Endodermal cell (in vitro differentiated cells): ENCODE results near the gene PDGFRB. TPM values are rescaled to one million over a fixed set of nuclear protein-coding genes. Genes with fewer than 3 reads are reported as not detected.

ENCODE experiments used
- DNase-seq: peaks from one replicate; pipeline ENCODE4 v3.0.0-alpha.2; 2017
- H3K27ac ChIP-seq: 2 replicates; pipeline ENCODE4 v1.5.1; 2013; ENCODE audit warnings: mild to moderate bottlenecking, low read depth, low read length, moderate library complexity
- H3K27me3 ChIP-seq: 2 replicates; pipeline ENCODE4 v1.6.1; 2013; ENCODE audit warnings: mild to moderate bottlenecking, low read length, moderate library complexity; ENCODE audit not compliant: insufficient read depth, control insufficient read depth, poor library complexity, severe bottlenecking
- H3K36me3 ChIP-seq: 2 replicates; pipeline ENCODE4 v1.7.0; 2013; ENCODE audit warnings: mild to moderate bottlenecking, low read length, moderate library complexity; ENCODE audit not compliant: control insufficient read depth, insufficient read depth
- H3K4me1 ChIP-seq: one replicate; pipeline ENCODE4 v1.7.0; 2013; ENCODE audit warnings: low read length; ENCODE audit not compliant: control insufficient read depth, insufficient read depth
- H3K4me3 ChIP-seq: 2 replicates; pipeline ENCODE4 v1.5.1; 2013; ENCODE audit warnings: mild to moderate bottlenecking, low read length, moderate library complexity
- H3K9ac ChIP-seq: 2 replicates; pipeline ENCODE4 v1.6.1; 2013; ENCODE audit warnings: mild to moderate bottlenecking, low read length, moderate library complexity; ENCODE audit not compliant: poor library complexity, severe bottlenecking; ENCODE audit errors: extremely low read depth
- H3K9me3 ChIP-seq: 2 replicates; pipeline ENCODE4 v1.6.1; 2013; ENCODE audit warnings: mild to moderate bottlenecking, low read length, moderate library complexity; ENCODE audit not compliant: control insufficient read depth
- H3K27ac Mint-ChIP-seq: 2 replicates; pipeline ENCODE4 v1.8.0; 2020; ENCODE audit warnings: mixed read lengths
- H3K27me3 Mint-ChIP-seq: 2 replicates; pipeline ENCODE4 v1.8.0; 2021; ENCODE audit warnings: mild to moderate bottlenecking, mixed read lengths; ENCODE audit not compliant: insufficient read depth
- H3K36me3 Mint-ChIP-seq: 2 replicates; pipeline ENCODE4 v1.8.0; 2020; ENCODE audit warnings: low read depth, mixed read lengths
- H3K4me1 Mint-ChIP-seq: 2 replicates; pipeline ENCODE4 v1.8.0; 2020; ENCODE audit warnings: mixed read lengths
- H3K4me3 Mint-ChIP-seq: 2 replicates; pipeline ENCODE4 v1.8.0; 2020; ENCODE audit warnings: mild to moderate bottlenecking, moderate library complexity, mixed read lengths
- H3K9me3 Mint-ChIP-seq: 2 replicates; pipeline ENCODE4 v1.8.0; 2020; ENCODE audit warnings: mild to moderate bottlenecking, mixed read lengths
- CTCF ChIP-seq: fragments of 200-600 bp; sonication (generic); conservative IDR thresholded peaks from 2 replicates; pipeline ENCODE4 v1.5.0; 2021; ENCODE audit warnings: antibody characterized with exemption, mild to moderate bottlenecking
- WGBS, 2 experiments: methylation state at CpG; one replicate each; pipeline versions ENCODE4 v1.1.5 to v1.1.7; 2013; ENCODE audit warnings: missing lambda C conversion rate in 2 of 2, mixed read lengths in 1 of 2; ENCODE audit not compliant: insufficient coverage in 1 of 2, insufficient read length in 1 of 2; 5-methylcytosine and 5-hydroxymethylcytosine counted together
- total RNA-seq, 2 donors: library from RNA; stranded (reverse); fragmentation: NEBNext Ultra II Directional in 1 of 2; extraction: Animal tissue kit (Norgen Biotek cat#: 25700) in 1 of 2; gene quantifications; 2 replicates in 1 of 2; 3 replicates in 1 of 2; pipeline ENCODE4 v1.2.1, GENCODE V29; 2021

Gene PDGFRB
- total RNA-seq, 2 donors from 2014 or later = 4.1 to 6.5 TPM

- H3K27me3 ChIP-seq = peaks cover 23% of the 10 kb centered on the region
- Mint-ChIP-seq H3K4me1 (peaks cover 17% of the 10 kb centered on the region), H3K27me3 (peaks cover 51% of the 10 kb centered on the region), H3K9me3 (no peaks in the 10 kb centered on the region), H3K36me3 (no peaks in the 10 kb centered on the region), H3K27ac (no peak overlapping the region), H3K4me3 (no peak overlapping the region)
- DNase-seq = peak; percentile 99
- H3K27ac ChIP-seq = no peak overlapping the region
- WGBS, 2 experiments = 30 to 32% methylated on average over 12 to 14 of the region's 14 CpGs
- no peak overlapping the region for H3K9ac ChIP-seq
- H3K36me3 ChIP-seq = no peaks in the 10 kb centered on the region
- H3K4me3 ChIP-seq = no peak overlapping the region
- no peaks in the 10 kb centered on the region for H3K4me1 ChIP-seq
- TF ChIP-seq CTCF = peak; percentile 82
- no peaks in the 10 kb centered on the region for H3K9me3 ChIP-seq
Observed at GRCh38 chr5:150161242-150162141, 5.8 kb upstream of the PDGFRB start.

GRCh38 chr5:150160448-150161081, 4.9 kb upstream of the PDGFRB start:
- H3K27ac ChIP-seq = no peak overlapping the region
- H3K27me3 Mint-ChIP-seq = peaks cover 49% of the 10 kb centered on the region
- H3K36me3 ChIP-seq = no peaks in the 10 kb centered on the region
- no peak for TF ChIP-seq CTCF
- 87 to 100% methylated on average over 2 to 5 of the region's 5 CpGs for WGBS, 2 experiments
- peaks cover 14% of the 10 kb centered on the region for H3K27me3 ChIP-seq
- H3K9ac ChIP-seq = no peak overlapping the region
- no peaks in the 10 kb centered on the region for H3K4me1 ChIP-seq
- H3K4me3 ChIP-seq = no peak overlapping the region
- H3K4me3 Mint-ChIP-seq = no peak overlapping the region
- no peak overlapping the region for H3K27ac Mint-ChIP-seq
- DNase-seq = no peak
- peaks cover 23% of the 10 kb centered on the region for H3K4me1 Mint-ChIP-seq
- no peaks in the 10 kb centered on the region for H3K9me3 ChIP-seq
- H3K36me3 Mint-ChIP-seq = no peaks in the 10 kb centered on the region
- no peaks in the 10 kb centered on the region for H3K9me3 Mint-ChIP-seq

- no peak overlapping the region for H3K27ac Mint-ChIP-seq
- no peak overlapping the region for H3K4me3 Mint-ChIP-seq
- TF ChIP-seq CTCF = no peak
- WGBS, 2 experiments = 77 to 80% methylated on average over 1 to 9 of the region's 9 CpGs
- H3K9me3 Mint-ChIP-seq = no peaks in the 10 kb centered on the region
- Histone ChIP-seq H3K4me3 (no peak overlapping the region), H3K9me3 (no peaks in the 10 kb centered on the region), H3K27me3 (peaks cover 6% of the 10 kb centered on the region), H3K27ac (no peak overlapping the region), H3K36me3 (no peaks in the 10 kb centered on the region), H3K4me1 (peaks cover 3% of the 10 kb centered on the region), H3K9ac (no peak overlapping the region)
- no peak for DNase-seq
- peaks cover 27% of the 10 kb centered on the region for H3K4me1 Mint-ChIP-seq
- H3K27me3 Mint-ChIP-seq = peaks cover 41% of the 10 kb centered on the region
- no peaks in the 10 kb centered on the region for H3K36me3 Mint-ChIP-seq
Observed at GRCh38 chr5:150159741-150160179, 4.1 kb upstream of the PDGFRB start.
